Parathyroid adenoma (tissue), 2 donors: Measurements from ENCODE around the gene ABHD6.
A peak's percentile ranks its signal among the peaks of the same experiment; 100 is the strongest.

Experiments
- H2AFZ ChIP-seq: fragments of 300-600 bp; sonication (generic); one replicate; pipeline ENCODE4 v1.7.0; 2017; ENCODE audit warnings: antibody characterized with exemption, mild to moderate bottlenecking
- H3K27ac ChIP-seq: fragments of 300-600 bp; sonication (generic); one replicate; pipeline ENCODE4 v1.7.0; 2017
- H3K27me3 ChIP-seq: fragments of 300-600 bp; sonication (generic); one replicate; pipeline ENCODE4 v1.7.0; 2017; ENCODE audit warnings: low read length; ENCODE audit not compliant: control insufficient read depth, insufficient read depth
- H3K36me3 ChIP-seq: fragments of 300-600 bp; sonication (generic); one replicate; pipeline ENCODE4 v1.7.0; 2017; ENCODE audit warnings: low read length; ENCODE audit not compliant: control insufficient read depth, insufficient read depth
- H3K4me1 ChIP-seq: fragments of 300-600 bp; sonication (generic); one replicate; pipeline ENCODE4 v1.7.0; 2017; ENCODE audit warnings: control low read depth
- H3K4me2 ChIP-seq: fragments of 300-600 bp; sonication (generic); one replicate; pipeline ENCODE4 v1.7.0; 2017; ENCODE audit warnings: low read length
- H3K4me3 ChIP-seq: fragments of 300-600 bp; sonication (generic); one replicate; pipeline ENCODE4 v1.7.0; 2017; ENCODE audit warnings: low read depth, low read length
- H3K79me2 ChIP-seq: fragments of 300-600 bp; sonication (generic); one replicate; pipeline ENCODE4 v1.7.0; 2017; ENCODE audit warnings: control low read depth
- H3K9ac ChIP-seq: fragments of 300-600 bp; sonication (generic); one replicate; pipeline ENCODE4 v1.7.0; 2017; ENCODE audit warnings: mild to moderate bottlenecking
- H3K9me3 ChIP-seq: fragments of 300-600 bp; sonication (generic); one replicate; pipeline ENCODE4 v1.7.0; 2017; ENCODE audit warnings: low read length; ENCODE audit not compliant: control insufficient read depth
- CTCF ChIP-seq: fragments of 300-600 bp; sonication (generic); IDR thresholded peaks from one replicate; pipeline ENCODE4 v1.7.0; 2017; ENCODE audit warnings: antibody characterized with exemption, mild to moderate bottlenecking
- donor health status: primary hyperparathyroidism.

The ABHD6 gene

DNA sequence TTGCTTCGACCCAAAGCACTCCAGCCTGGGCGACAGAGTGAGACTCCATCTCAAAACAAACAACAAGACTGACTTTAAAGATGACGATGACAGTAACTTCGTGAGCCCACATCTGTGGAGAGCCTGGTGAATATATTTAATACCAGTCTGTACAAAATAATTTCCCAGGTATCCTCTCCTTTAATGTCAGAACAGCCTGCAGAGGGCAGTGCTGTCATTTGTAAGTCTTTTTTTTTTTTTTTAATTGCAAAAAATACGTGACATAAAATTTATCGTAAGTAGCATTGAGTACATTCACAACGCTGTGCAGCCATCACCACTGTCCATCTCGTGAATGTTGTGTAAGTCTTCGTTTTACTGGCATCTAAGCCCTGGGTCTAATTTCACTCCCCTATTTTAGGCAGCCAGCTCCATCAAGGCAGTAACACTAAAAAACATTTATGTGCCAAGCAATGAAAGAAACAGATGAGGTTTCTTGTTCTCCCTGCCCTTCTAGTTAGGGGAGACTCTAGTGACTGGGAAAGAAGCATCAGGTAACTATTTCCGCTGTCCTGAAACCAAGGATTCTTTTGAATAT is 70.1 kb downstream of the ABHD6 start:
- peak overlapping the region; percentile 89 for H3K4me2 ChIP-seq
- H3K27ac ChIP-seq = peak overlapping the region; percentile 99
- H2AFZ ChIP-seq = peak overlapping the region; percentile 6
- no peaks in the 10 kb centered on the region for H3K27me3 ChIP-seq
- no peaks in the 10 kb centered on the region for H3K36me3 ChIP-seq
- peaks cover 14% of the 10 kb centered on the region for H3K4me1 ChIP-seq
- peak; percentile 73 for TF ChIP-seq CTCF
- peak overlapping the region; percentile 76 for H3K4me3 ChIP-seq
- peaks cover 52% of the 10 kb centered on the region for H3K79me2 ChIP-seq
- no peaks in the 10 kb centered on the region for H3K9me3 ChIP-seq
- H3K9ac ChIP-seq = no peak overlapping the region

DNA sequence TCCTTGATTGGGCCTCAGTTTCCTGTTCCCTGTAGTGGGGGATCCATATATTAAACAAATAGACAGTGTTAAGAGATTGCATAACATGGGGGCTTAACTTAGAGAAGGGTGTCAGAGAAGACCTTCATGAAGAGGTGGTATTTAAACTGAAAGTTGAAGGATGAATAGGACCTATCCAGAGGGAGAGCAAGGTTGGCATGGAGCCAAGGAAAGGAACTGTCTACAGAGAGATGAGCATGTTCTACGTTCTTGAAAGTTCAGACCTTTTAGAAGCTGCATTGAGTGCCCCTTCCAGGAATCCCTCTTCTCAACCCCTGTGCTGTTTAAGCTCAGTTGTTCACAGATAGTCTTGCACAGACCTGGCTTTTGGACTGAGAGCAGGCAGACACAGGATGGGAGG is 71.1 kb downstream of the ABHD6 start:
- Histone ChIP-seq H3K4me1 (peaks cover 14% of the 10 kb centered on the region), H3K36me3 (no peaks in the 10 kb centered on the region), H3K4me3 (no peak overlapping the region), H3K9ac (no peak overlapping the region), H3K79me2 (peaks cover 56% of the 10 kb centered on the region), H3K4me2 (peak overlapping the region; percentile 89), H2AFZ (no peak overlapping the region), H3K27ac (peak overlapping the region; percentile 99), H3K9me3 (no peaks in the 10 kb centered on the region), H3K27me3 (no peaks in the 10 kb centered on the region)
- TF ChIP-seq CTCF = no peak

GRCh38 chr3:58317811-58318210 is 80.2 kb downstream of the ABHD6 start:
- no peak overlapping the region for H3K4me3 ChIP-seq
- H3K4me2 ChIP-seq = no peak overlapping the region
- no peaks in the 10 kb centered on the region for H3K9me3 ChIP-seq
- H3K27me3 ChIP-seq = no peaks in the 10 kb centered on the region
- H2AFZ ChIP-seq = no peak overlapping the region
- H3K9ac ChIP-seq = no peak overlapping the region
- peaks cover 6% of the 10 kb centered on the region for H3K79me2 ChIP-seq
- no peaks in the 10 kb centered on the region for H3K4me1 ChIP-seq
- TF ChIP-seq CTCF = no peak
- H3K27ac ChIP-seq = no peak overlapping the region
- no peaks in the 10 kb centered on the region for H3K36me3 ChIP-seq

- TF ChIP-seq CTCF = no peak
- Histone ChIP-seq H3K79me2 (no peaks in the 10 kb centered on the region), H3K4me1 (peaks cover 19% of the 10 kb centered on the region), H3K4me3 (no peak overlapping the region), H3K9me3 (no peaks in the 10 kb centered on the region), H2AFZ (no peak overlapping the region), H3K27ac (no peak overlapping the region), H3K27me3 (no peaks in the 10 kb centered on the region), H3K9ac (no peak overlapping the region), H3K4me2 (no peak overlapping the region), H3K36me3 (no peaks in the 10 kb centered on the region)
Observed at GRCh38 chr3:58321791-58322190, 84.2 kb downstream of the ABHD6 start.

DNA sequence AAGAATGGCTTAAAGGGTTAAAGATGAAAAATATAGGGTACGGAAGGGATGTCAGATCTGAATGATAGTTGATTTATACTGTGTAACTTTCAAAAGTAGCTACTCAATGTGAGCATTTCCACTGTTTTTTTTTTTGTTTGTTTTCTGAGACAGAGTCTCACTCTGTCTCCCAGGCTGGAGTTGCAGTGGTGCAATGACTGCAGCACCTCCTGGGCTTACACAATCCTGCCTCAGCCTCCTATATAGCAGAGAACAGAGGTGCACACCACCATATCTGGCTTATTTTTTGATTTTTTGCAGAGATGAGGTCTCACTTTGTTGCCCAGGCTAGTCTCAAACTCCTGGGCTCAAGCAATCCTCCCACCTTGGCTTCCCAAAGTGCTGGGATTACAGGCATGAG is 85.2 kb downstream of the ABHD6 start:
- Histone ChIP-seq H3K27ac (no peak overlapping the region), H3K4me3 (no peak overlapping the region), H3K79me2 (no peaks in the 10 kb centered on the region), H3K9me3 (no peaks in the 10 kb centered on the region), H3K9ac (no peak overlapping the region), H3K27me3 (no peaks in the 10 kb centered on the region), H3K4me1 (peaks cover 26% of the 10 kb centered on the region), H2AFZ (no peak overlapping the region), H3K36me3 (no peaks in the 10 kb centered on the region), H3K4me2 (no peak overlapping the region)
- no peak for TF ChIP-seq CTCF
